Parathyroid adenoma (tissue), 2 donors: ENCODE results near the gene CEBPA.
A peak's percentile ranks its signal among the peaks of the same experiment; 100 is the strongest.

Experiments used
- H2AFZ ChIP-seq: fragments of 300-600 bp; sonication (generic); one replicate; pipeline ENCODE4 v1.7.0; 2017; ENCODE audit warnings: antibody characterized with exemption, mild to moderate bottlenecking
- H3K27ac ChIP-seq: fragments of 300-600 bp; sonication (generic); one replicate; pipeline ENCODE4 v1.7.0; 2017
- H3K27me3 ChIP-seq: fragments of 300-600 bp; sonication (generic); one replicate; pipeline ENCODE4 v1.7.0; 2017; ENCODE audit warnings: low read length; ENCODE audit not compliant: control insufficient read depth, insufficient read depth
- H3K36me3 ChIP-seq: fragments of 300-600 bp; sonication (generic); one replicate; pipeline ENCODE4 v1.7.0; 2017; ENCODE audit warnings: low read length; ENCODE audit not compliant: control insufficient read depth, insufficient read depth
- H3K4me1 ChIP-seq: fragments of 300-600 bp; sonication (generic); one replicate; pipeline ENCODE4 v1.7.0; 2017; ENCODE audit warnings: control low read depth
- H3K4me2 ChIP-seq: fragments of 300-600 bp; sonication (generic); one replicate; pipeline ENCODE4 v1.7.0; 2017; ENCODE audit warnings: low read length
- H3K4me3 ChIP-seq: fragments of 300-600 bp; sonication (generic); one replicate; pipeline ENCODE4 v1.7.0; 2017; ENCODE audit warnings: low read depth, low read length
- H3K79me2 ChIP-seq: fragments of 300-600 bp; sonication (generic); one replicate; pipeline ENCODE4 v1.7.0; 2017; ENCODE audit warnings: control low read depth
- H3K9ac ChIP-seq: fragments of 300-600 bp; sonication (generic); one replicate; pipeline ENCODE4 v1.7.0; 2017; ENCODE audit warnings: mild to moderate bottlenecking
- H3K9me3 ChIP-seq: fragments of 300-600 bp; sonication (generic); one replicate; pipeline ENCODE4 v1.7.0; 2017; ENCODE audit warnings: low read length; ENCODE audit not compliant: control insufficient read depth
- CTCF ChIP-seq: fragments of 300-600 bp; sonication (generic); IDR thresholded peaks from one replicate; pipeline ENCODE4 v1.7.0; 2017; ENCODE audit warnings: antibody characterized with exemption, mild to moderate bottlenecking
- donor health status: primary hyperparathyroidism.

The CEBPA gene

GRCh38 chr19:33299051-33299688 lies 3.2 kb downstream of the CEBPA start:
- Histone ChIP-seq H3K27ac (peak overlapping the region; percentile 99), H3K9ac (peak overlapping the region; percentile 96), H3K79me2 (peaks cover 22% of the 10 kb centered on the region), H3K4me1 (peaks cover 52% of the 10 kb centered on the region), H3K9me3 (no peaks in the 10 kb centered on the region), H3K4me3 (peak overlapping the region; percentile 78), H2AFZ (peak overlapping the region; percentile 59), H3K4me2 (peak overlapping the region; percentile 93), H3K36me3 (no peaks in the 10 kb centered on the region), H3K27me3 (no peaks in the 10 kb centered on the region)
- no peak for TF ChIP-seq CTCF

- Histone ChIP-seq H2AFZ (peak overlapping the region; percentile 51), H3K27me3 (no peaks in the 10 kb centered on the region), H3K4me2 (peak overlapping the region; percentile 25), H3K4me1 (peaks cover 59% of the 10 kb centered on the region), H3K79me2 (peaks cover 22% of the 10 kb centered on the region), H3K36me3 (no peaks in the 10 kb centered on the region), H3K9ac (peak overlapping the region; percentile 96), H3K9me3 (no peaks in the 10 kb centered on the region), H3K27ac (peak overlapping the region; percentile 99), H3K4me3 (no peak overlapping the region)
- TF ChIP-seq CTCF, result no peak
These were observed 4.0 kb downstream of the CEBPA start for GRCh38 chr19:33298146-33298911.

- H3K79me2 ChIP-seq, result peaks cover 22% of the 10 kb centered on the region
- no peaks in the 10 kb centered on the region for H3K27me3 ChIP-seq
- H3K36me3 ChIP-seq, result no peaks in the 10 kb centered on the region
- TF ChIP-seq CTCF, result no peak
- H2AFZ ChIP-seq, result peak overlapping the region; percentile 51
- peaks cover 66% of the 10 kb centered on the region for H3K4me1 ChIP-seq
- no peak overlapping the region for H3K4me2 ChIP-seq
- peak overlapping the region; percentile 99 for H3K27ac ChIP-seq
- H3K9ac ChIP-seq, result peak overlapping the region; percentile 96
- H3K4me3 ChIP-seq, result no peak overlapping the region
- no peaks in the 10 kb centered on the region for H3K9me3 ChIP-seq
These were observed 4.8 kb downstream of the CEBPA start for GRCh38 chr19:33297401-33298145.

GRCh38 chr19:33296488-33296971 lies 5.8 kb downstream of the CEBPA start:
- TF ChIP-seq CTCF, result no peak
- no peaks in the 10 kb centered on the region for H3K9me3 ChIP-seq
- H3K4me3 ChIP-seq, result no peak overlapping the region
- no peak overlapping the region for H3K9ac ChIP-seq
- H3K27ac ChIP-seq, result peak overlapping the region; percentile 99
- H3K4me1 ChIP-seq, result peaks cover 76% of the 10 kb centered on the region
- H3K79me2 ChIP-seq, result peaks cover 22% of the 10 kb centered on the region
- no peaks in the 10 kb centered on the region for H3K27me3 ChIP-seq
- no peaks in the 10 kb centered on the region for H3K36me3 ChIP-seq
- H2AFZ ChIP-seq, result no peak overlapping the region
- no peak overlapping the region for H3K4me2 ChIP-seq
